ENCODE measurements around the gene GABRP. TPM values are rescaled to one million over a fixed set of nuclear protein-coding genes. Genes with fewer than 3 reads are reported as not detected.
"Not testable (repeated sequence)": the region's sequence is repeated elsewhere in the genome, so short reads cannot be mapped to it uniquely, and the experiment has no call there.

The GABRP gene
- total and polyA plus RNA-seq, 2 donors, result 1.3 to 8.2 TPM

- not testable (repeated sequence) for H3K27me3 ChIP-seq (ENCODE audit: control insufficient read depth in 2 of 2, insufficient read depth in 1 of 2, low read length in 1 of 2); H3K9me3 ChIP-seq (ENCODE audit: control insufficient read depth in 2 of 2, insufficient read depth in 1 of 2, low read length in 1 of 2); DNase-seq (ENCODE audit: low read depth in 6 of 9, low spot score in 9 of 9); H3K36me3 ChIP-seq (ENCODE audit: control insufficient read depth in 2 of 2, insufficient read depth in 2 of 2, low read length in 1 of 2); H3K4me3 ChIP-seq (ENCODE audit: low read length in 2 of 2); H3K27ac ChIP-seq (ENCODE audit: low read depth in 1 of 2, low read length in 1 of 2); H3K4me1 ChIP-seq (ENCODE audit: control insufficient read depth in 2 of 2, insufficient read depth in 2 of 2, low read length in 2 of 2)
- 95% methylated on average over 2 of the region's 2 CpGs for WGBS
Measured at GRCh38 chr5:170833981-170834380, 50.5 kb downstream of the GABRP start.

- no peaks in the 10 kb centered on the region for H3K4me1 ChIP-seq (ENCODE audit: control insufficient read depth in 2 of 2, insufficient read depth in 2 of 2, low read length in 2 of 2)
- no peaks in the 10 kb centered on the region for H3K9me3 ChIP-seq (ENCODE audit: control insufficient read depth in 2 of 2, insufficient read depth in 1 of 2, low read length in 1 of 2)
- H3K27ac ChIP-seq (ENCODE audit: low read depth in 1 of 2, low read length in 1 of 2), result no peak overlapping the region
- DNase-seq (ENCODE audit: low read depth in 6 of 9, low spot score in 9 of 9), result no peak
- H3K36me3 ChIP-seq (ENCODE audit: control insufficient read depth in 2 of 2, insufficient read depth in 2 of 2, low read length in 1 of 2), result no peaks in the 10 kb centered on the region
- 86% methylated on average over 4 of the region's 4 CpGs for WGBS
- no peaks in the 10 kb centered on the region for H3K27me3 ChIP-seq (ENCODE audit: control insufficient read depth in 2 of 2, insufficient read depth in 1 of 2, low read length in 1 of 2)
- H3K4me3 ChIP-seq (ENCODE audit: low read length in 2 of 2), result no peak overlapping the region
Measured at GRCh38 chr5:170836226-170836625, 52.7 kb downstream of the GABRP start.

GRCh38 chr5:170843870-170844269 lies 60.3 kb downstream of the GABRP start:
- no peaks in the 10 kb centered on the region for H3K27me3 ChIP-seq (ENCODE audit: control insufficient read depth in 2 of 2, insufficient read depth in 1 of 2, low read length in 1 of 2)
- no peak overlapping the region for H3K4me3 ChIP-seq (ENCODE audit: low read length in 2 of 2)
- DNase-seq (ENCODE audit: low read depth in 6 of 9, low spot score in 9 of 9), result no peak
- WGBS, result 92% methylated on average over 2 of the region's 2 CpGs
- no peaks in the 10 kb centered on the region for H3K9me3 ChIP-seq (ENCODE audit: control insufficient read depth in 2 of 2, insufficient read depth in 1 of 2, low read length in 1 of 2)
- H3K36me3 ChIP-seq (ENCODE audit: control insufficient read depth in 2 of 2, insufficient read depth in 2 of 2, low read length in 1 of 2), result no peaks in the 10 kb centered on the region
- H3K27ac ChIP-seq (ENCODE audit: low read depth in 1 of 2, low read length in 1 of 2), result no peak overlapping the region
- H3K4me1 ChIP-seq (ENCODE audit: control insufficient read depth in 2 of 2, insufficient read depth in 2 of 2, low read length in 2 of 2), result no peaks in the 10 kb centered on the region

GRCh38 chr5:170844651-170845050 lies 61.1 kb downstream of the GABRP start:
- H3K4me1 ChIP-seq (ENCODE audit: control insufficient read depth in 2 of 2, insufficient read depth in 2 of 2, low read length in 2 of 2), result no peaks in the 10 kb centered on the region
- no peaks in the 10 kb centered on the region for H3K9me3 ChIP-seq (ENCODE audit: control insufficient read depth in 2 of 2, insufficient read depth in 1 of 2, low read length in 1 of 2)
- no peak overlapping the region for H3K4me3 ChIP-seq (ENCODE audit: low read length in 2 of 2)
- no peak for DNase-seq (ENCODE audit: low read depth in 6 of 9, low spot score in 9 of 9)
- H3K36me3 ChIP-seq (ENCODE audit: control insufficient read depth in 2 of 2, insufficient read depth in 2 of 2, low read length in 1 of 2), result no peaks in the 10 kb centered on the region
- WGBS, result 64% methylated on average over 2 of the region's 2 CpGs
- no peaks in the 10 kb centered on the region for H3K27me3 ChIP-seq (ENCODE audit: control insufficient read depth in 2 of 2, insufficient read depth in 1 of 2, low read length in 1 of 2)
- no peak overlapping the region for H3K27ac ChIP-seq (ENCODE audit: low read depth in 1 of 2, low read length in 1 of 2)

- Histone ChIP-seq H3K27me3 (ENCODE audit: control insufficient read depth in 2 of 2, insufficient read depth in 1 of 2, low read length in 1 of 2) (no peaks in the 10 kb centered on the region), H3K27ac (ENCODE audit: low read depth in 1 of 2, low read length in 1 of 2) (no peak overlapping the region), H3K4me1 (ENCODE audit: control insufficient read depth in 2 of 2, insufficient read depth in 2 of 2, low read length in 2 of 2) (no peaks in the 10 kb centered on the region), H3K9me3 (ENCODE audit: control insufficient read depth in 2 of 2, insufficient read depth in 1 of 2, low read length in 1 of 2) (no peaks in the 10 kb centered on the region), H3K36me3 (ENCODE audit: control insufficient read depth in 2 of 2, insufficient read depth in 2 of 2, low read length in 1 of 2) (no peaks in the 10 kb centered on the region), H3K4me3 (ENCODE audit: low read length in 2 of 2) (no peak overlapping the region)
- DNase-seq (ENCODE audit: low read depth in 6 of 9, low spot score in 9 of 9), result no peak
Measured at GRCh38 chr5:170846416-170846815, 62.9 kb downstream of the GABRP start.

- no peak overlapping the region for H3K27ac ChIP-seq (ENCODE audit: low read depth in 1 of 2, low read length in 1 of 2)
- H3K36me3 ChIP-seq (ENCODE audit: control insufficient read depth in 2 of 2, insufficient read depth in 2 of 2, low read length in 1 of 2), result no peaks in the 10 kb centered on the region
- no peak for DNase-seq (ENCODE audit: low read depth in 6 of 9, low spot score in 9 of 9)
- no peaks in the 10 kb centered on the region for H3K27me3 ChIP-seq (ENCODE audit: control insufficient read depth in 2 of 2, insufficient read depth in 1 of 2, low read length in 1 of 2)
- no peak overlapping the region for H3K4me3 ChIP-seq (ENCODE audit: low read length in 2 of 2)
- H3K4me1 ChIP-seq (ENCODE audit: control insufficient read depth in 2 of 2, insufficient read depth in 2 of 2, low read length in 2 of 2), result no peaks in the 10 kb centered on the region
- H3K9me3 ChIP-seq (ENCODE audit: control insufficient read depth in 2 of 2, insufficient read depth in 1 of 2, low read length in 1 of 2), result no peaks in the 10 kb centered on the region
Measured at GRCh38 chr5:170846846-170847245, 63.3 kb downstream of the GABRP start.

GRCh38 chr5:170848033-170848432 lies 64.5 kb downstream of the GABRP start:
- DNase-seq (ENCODE audit: low read depth in 6 of 9, low spot score in 9 of 9), result no peak
- no peaks in the 10 kb centered on the region for H3K27me3 ChIP-seq (ENCODE audit: control insufficient read depth in 2 of 2, insufficient read depth in 1 of 2, low read length in 1 of 2)
- WGBS, result 96% methylated on average over 5 of the region's 5 CpGs
- H3K27ac ChIP-seq (ENCODE audit: low read depth in 1 of 2, low read length in 1 of 2), result no peak overlapping the region
- H3K36me3 ChIP-seq (ENCODE audit: control insufficient read depth in 2 of 2, insufficient read depth in 2 of 2, low read length in 1 of 2), result no peaks in the 10 kb centered on the region
- H3K9me3 ChIP-seq (ENCODE audit: control insufficient read depth in 2 of 2, insufficient read depth in 1 of 2, low read length in 1 of 2), result no peaks in the 10 kb centered on the region
- H3K4me3 ChIP-seq (ENCODE audit: low read length in 2 of 2), result no peak overlapping the region
- no peaks in the 10 kb centered on the region for H3K4me1 ChIP-seq (ENCODE audit: control insufficient read depth in 2 of 2, insufficient read depth in 2 of 2, low read length in 2 of 2)

GRCh38 chr5:170849374-170849773 lies 65.8 kb downstream of the GABRP start:
- WGBS, result 85% methylated on average over 2 of the region's 2 CpGs
- Histone ChIP-seq H3K4me1 (ENCODE audit: control insufficient read depth in 2 of 2, insufficient read depth in 2 of 2, low read length in 2 of 2) (no peaks in the 10 kb centered on the region), H3K27ac (ENCODE audit: low read depth in 1 of 2, low read length in 1 of 2) (no peak overlapping the region), H3K36me3 (ENCODE audit: control insufficient read depth in 2 of 2, insufficient read depth in 2 of 2, low read length in 1 of 2) (no peaks in the 10 kb centered on the region), H3K9me3 (ENCODE audit: control insufficient read depth in 2 of 2, insufficient read depth in 1 of 2, low read length in 1 of 2) (no peaks in the 10 kb centered on the region), H3K27me3 (ENCODE audit: control insufficient read depth in 2 of 2, insufficient read depth in 1 of 2, low read length in 1 of 2) (no peaks in the 10 kb centered on the region), H3K4me3 (ENCODE audit: low read length in 2 of 2) (no peak overlapping the region)
- DNase-seq (ENCODE audit: low read depth in 6 of 9, low spot score in 9 of 9), result no peak

- Histone ChIP-seq H3K9me3 (ENCODE audit: control insufficient read depth in 2 of 2, insufficient read depth in 1 of 2, low read length in 1 of 2) (no peaks in the 10 kb centered on the region), H3K4me3 (ENCODE audit: low read length in 2 of 2) (no peak overlapping the region), H3K27ac (ENCODE audit: low read depth in 1 of 2, low read length in 1 of 2) (no peak overlapping the region), H3K36me3 (ENCODE audit: control insufficient read depth in 2 of 2, insufficient read depth in 2 of 2, low read length in 1 of 2) (no peaks in the 10 kb centered on the region), H3K27me3 (ENCODE audit: control insufficient read depth in 2 of 2, insufficient read depth in 1 of 2, low read length in 1 of 2) (no peaks in the 10 kb centered on the region), H3K4me1 (ENCODE audit: control insufficient read depth in 2 of 2, insufficient read depth in 2 of 2, low read length in 2 of 2) (no peaks in the 10 kb centered on the region)
- DNase-seq (ENCODE audit: low read depth in 6 of 9, low spot score in 9 of 9), result no peak
- 95% methylated on average over 6 of the region's 6 CpGs for WGBS
Measured at GRCh38 chr5:170854566-170854965, 71.0 kb downstream of the GABRP start.

GRCh38 chr5:170857066-170857465 lies 73.5 kb downstream of the GABRP start:
- no peaks in the 10 kb centered on the region for H3K36me3 ChIP-seq (ENCODE audit: control insufficient read depth in 2 of 2, insufficient read depth in 2 of 2, low read length in 1 of 2)
- no peak overlapping the region for H3K4me3 ChIP-seq (ENCODE audit: low read length in 2 of 2)
- WGBS, result 96% methylated on average over 2 of the region's 2 CpGs
- peaks cover 4 to 5% of the 10 kb centered on the region in 2 donors for H3K9me3 ChIP-seq (ENCODE audit: control insufficient read depth in 2 of 2, insufficient read depth in 1 of 2, low read length in 1 of 2)
- peaks cover 8 to 9% of the 10 kb centered on the region in 2 donors for H3K27me3 ChIP-seq (ENCODE audit: control insufficient read depth in 2 of 2, insufficient read depth in 1 of 2, low read length in 1 of 2)
- no peak for DNase-seq (ENCODE audit: low read depth in 6 of 9, low spot score in 9 of 9)
- H3K27ac ChIP-seq (ENCODE audit: low read depth in 1 of 2, low read length in 1 of 2), result no peak overlapping the region
- no peaks in the 10 kb centered on the region for H3K4me1 ChIP-seq (ENCODE audit: control insufficient read depth in 2 of 2, insufficient read depth in 2 of 2, low read length in 2 of 2)
